K562 (cell line): ENCODE measurements around the gene A2ML1. TPM values are rescaled to one million over a fixed set of nuclear protein-coding genes. Genes with fewer than 3 reads are reported as not detected.

Experiments
- GABPA ChIP-seq: fragments of 200-800 bp; sonication (Bioruptor generic); conservative IDR thresholded peaks from 2 replicates; pipeline ENCODE4 v1.6.1; 2016; ENCODE audit warnings: low read depth, missing genetic modification characterization, missing compliant biosample characterization
- SP2 ChIP-seq: IDR thresholded peaks from 2 replicates; pipeline ENCODE4 v1.6.1; 2011; ENCODE audit warnings: mild to moderate bottlenecking, low read depth, low read length, moderate library complexity; ENCODE audit not compliant: poor library complexity, severe bottlenecking; ENCODE audit errors: extremely low read depth
- ZBED1 ChIP-seq: IDR thresholded peaks from 2 replicates; pipeline ENCODE4 v1.6.1; 2014
- ZNF324 ChIP-seq: fragments of 250-450 bp; sonication (Bioruptor Pico); IDR thresholded peaks from 2 replicates; pipeline ENCODE4 v1.4.0; 2020; ENCODE audit warnings: mild to moderate bottlenecking
- ZNF766 ChIP-seq: fragments of 200-800 bp; sonication (Bioruptor generic); conservative IDR thresholded peaks from 2 replicates; pipeline ENCODE4 v1.6.1; 2016; ENCODE audit warnings: missing genetic modification characterization, missing compliant biosample characterization
- polyA plus RNA-seq, 8 experiments: library from polyadenylated mRNA; depleted of rRNA in 4 of 8; stranded (reverse) in 5 of 8; unstranded in 3 of 8; fragments of >200 nt; fragmentation: Nextera tagmentation in 2 of 8; fragmentation: Illumina TruSeq in 1 of 8; extraction: Ambion mirVana in 2 of 8; extraction: Trizol in 1 of 8; gene quantifications; 2 replicates each; pipeline versions ENCODE4 v1.2.1 to v1.2.3, GENCODE V29; 2011 to 2014; ENCODE audit warnings: inconsistent platforms in 1 of 8, missing spikeins in 1 of 8
- total RNA-seq, 7 experiments: library from RNA; depleted of rRNA in 6 of 7; stranded (reverse); fragments of >200 nt in 6 of 7; fragmentation: Illumina TruSeq in 2 of 7; extraction: Trizol in 2 of 7; gene quantifications; 2 replicates each; pipeline versions ENCODE4 v1.2.1 to v1.2.3, GENCODE V29; 2011 to 2021; ENCODE audit warnings: low replicate concordance in 1 of 7
- TF ChIP-seq, protein P1 (sequence below): fragments of 450-650 bp; IDR thresholded peaks from 2 replicates; pipeline ENCODE4 v1.6.1; 2016; ENCODE audit warnings: borderline replicate concordance
- TF ChIP-seq, protein P2 (sequence below): fragments of 450-650 bp; formaldehyde crosslinking; IDR thresholded peaks from 2 replicates; pipeline ENCODE4 v1.4.0; 2022; ENCODE audit warnings: missing genetic modification characterization

A2ML1 gene
- total and polyA plus RNA-seq, 9 of the 15 experiments (the other 6 are each of a cell fraction or from before 2014, with no cell fraction given): 0.04 to 0.47 (median 0.13) TPM

DNA sequence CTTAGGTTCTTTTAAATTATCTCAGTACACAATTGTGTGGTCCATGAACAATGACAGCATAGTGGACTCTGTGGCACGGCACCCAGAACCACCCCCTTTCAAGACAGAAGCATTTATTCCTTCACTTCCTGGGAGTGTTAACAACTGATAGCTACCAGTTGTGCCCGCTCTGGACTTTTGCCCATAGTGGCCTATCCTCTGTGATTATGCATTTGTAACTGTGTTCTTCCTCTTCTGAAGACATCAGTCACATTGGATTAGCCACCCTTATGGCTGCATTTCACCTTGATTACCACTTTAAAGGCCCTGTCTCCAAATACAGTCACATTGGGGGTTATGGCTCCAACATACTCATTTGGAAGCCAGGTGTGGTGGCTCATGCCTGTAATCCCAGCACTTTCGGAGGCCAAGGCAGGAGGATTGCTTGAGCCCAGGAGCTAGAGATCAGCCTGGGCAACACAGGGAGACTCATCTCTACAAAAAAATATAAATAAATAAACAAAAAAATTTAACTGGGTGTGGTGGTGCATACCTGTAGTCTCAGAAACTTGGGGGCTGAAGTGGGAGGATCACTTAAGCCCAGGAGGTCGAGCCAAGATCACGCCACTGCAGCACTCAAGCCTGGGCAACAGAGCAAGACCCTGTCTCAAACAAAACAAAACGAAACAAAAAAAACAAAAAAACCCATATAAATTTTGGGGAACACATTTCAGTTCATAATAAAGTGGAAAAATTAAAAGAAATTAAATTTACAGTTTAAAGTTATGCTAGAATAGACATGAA lies 64.3 kb downstream of the A2ML1 start (continued):
- TF ChIP-seq, protein P1, sequence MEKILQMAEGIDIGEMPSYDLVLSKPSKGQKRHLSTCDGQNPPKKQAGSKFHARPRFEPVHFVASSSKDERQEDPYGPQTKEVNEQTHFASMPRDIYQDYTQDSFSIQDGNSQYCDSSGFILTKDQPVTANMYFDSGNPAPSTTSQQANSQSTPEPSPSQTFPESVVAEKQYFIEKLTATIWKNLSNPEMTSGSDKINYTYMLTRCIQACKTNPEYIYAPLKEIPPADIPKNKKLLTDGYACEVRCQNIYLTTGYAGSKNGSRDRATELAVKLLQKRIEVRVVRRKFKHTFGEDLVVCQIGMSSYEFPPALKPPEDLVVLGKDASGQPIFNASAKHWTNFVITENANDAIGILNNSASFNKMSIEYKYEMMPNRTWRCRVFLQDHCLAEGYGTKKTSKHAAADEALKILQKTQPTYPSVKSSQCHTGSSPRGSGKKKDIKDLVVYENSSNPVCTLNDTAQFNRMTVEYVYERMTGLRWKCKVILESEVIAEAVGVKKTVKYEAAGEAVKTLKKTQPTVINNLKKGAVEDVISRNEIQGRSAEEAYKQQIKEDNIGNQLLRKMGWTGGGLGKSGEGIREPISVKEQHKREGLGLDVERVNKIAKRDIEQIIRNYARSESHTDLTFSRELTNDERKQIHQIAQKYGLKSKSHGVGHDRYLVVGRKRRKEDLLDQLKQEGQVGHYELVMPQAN: no peak
- TF ChIP-seq SP2 (no peak), ZNF766 (CRISPR knock-in tag) (peak; percentile 23; the same call in 1 of the 2 replicates), GABPA (tag) (0 out of 2 replicates have a peak, but pooled peaks have one; percentile 22), ZBED1 (no peak), ZNF324 (CRISPR knock-in tag) (no peak)
- TF ChIP-seq, protein P2, sequence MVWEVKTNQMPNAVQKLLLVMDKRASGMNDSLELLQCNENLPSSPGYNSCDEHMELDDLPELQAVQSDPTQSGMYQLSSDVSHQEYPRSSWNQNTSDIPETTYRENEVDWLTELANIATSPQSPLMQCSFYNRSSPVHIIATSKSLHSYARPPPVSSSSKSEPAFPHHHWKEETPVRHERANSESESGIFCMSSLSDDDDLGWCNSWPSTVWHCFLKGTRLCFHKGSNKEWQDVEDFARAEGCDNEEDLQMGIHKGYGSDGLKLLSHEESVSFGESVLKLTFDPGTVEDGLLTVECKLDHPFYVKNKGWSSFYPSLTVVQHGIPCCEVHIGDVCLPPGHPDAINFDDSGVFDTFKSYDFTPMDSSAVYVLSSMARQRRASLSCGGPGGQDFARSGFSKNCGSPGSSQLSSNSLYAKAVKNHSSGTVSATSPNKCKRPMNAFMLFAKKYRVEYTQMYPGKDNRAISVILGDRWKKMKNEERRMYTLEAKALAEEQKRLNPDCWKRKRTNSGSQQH (CRISPR knock-in tag): no peak
- TF ChIP-seq, all 486 proteins: peak for 18
